ENCODE measurements around the gene ACOXL.

The ACOXL gene

GRCh38 chr2:110906613-110907298 lies 174.4 kb downstream of the ACOXL start:
- DNase-seq (ENCODE audit: low read depth in 3 of 3, low spot score in 1 of 3): no peak

GRCh38 chr2:110909501-110909900 lies 177.1 kb downstream of the ACOXL start:
- no peak for DNase-seq (ENCODE audit: low read depth in 3 of 3, low spot score in 1 of 3)

DNA sequence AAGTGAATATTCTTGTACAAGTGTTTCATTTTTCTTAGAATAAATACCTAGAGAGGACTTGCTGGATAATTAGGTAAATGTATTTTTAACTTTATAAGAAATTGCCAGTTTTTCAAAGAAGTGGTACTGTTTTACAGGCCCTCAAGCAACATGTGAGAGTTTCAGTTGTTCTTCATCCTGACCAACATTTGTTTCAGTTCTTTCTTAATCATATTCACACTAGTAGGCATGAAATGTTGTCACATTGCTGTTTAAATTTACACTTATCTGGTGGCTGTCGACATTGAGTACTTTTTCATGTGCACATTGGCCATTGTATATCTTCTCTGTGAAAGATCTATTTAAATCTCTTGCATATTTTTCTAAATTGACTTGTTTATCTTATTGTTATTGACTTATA lies 178.1 kb downstream of the ACOXL start:
- DNase-seq (ENCODE audit: low read depth in 3 of 3, low spot score in 1 of 3): no peak

DNA sequence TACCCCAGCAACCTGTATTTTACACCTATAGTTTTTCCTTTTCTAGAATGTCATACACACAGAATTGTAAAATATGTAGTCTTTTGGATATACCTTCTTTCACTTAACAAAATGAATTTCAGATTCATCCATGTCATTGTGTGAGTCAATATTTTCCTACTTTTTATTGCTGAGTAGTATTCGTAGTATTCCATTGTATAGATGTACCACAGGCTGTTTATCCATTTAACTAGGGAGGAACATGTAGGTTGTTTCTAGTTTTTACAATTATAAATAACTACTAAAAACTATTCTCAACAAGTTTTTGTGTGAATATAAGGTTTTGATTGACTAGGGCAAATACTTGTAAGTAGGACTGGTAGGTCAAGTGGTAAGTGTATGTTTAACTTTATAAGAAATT lies 187.4 kb downstream of the ACOXL start:
- no peak for DNase-seq (ENCODE audit: low read depth in 3 of 3, low spot score in 1 of 3)

DNA sequence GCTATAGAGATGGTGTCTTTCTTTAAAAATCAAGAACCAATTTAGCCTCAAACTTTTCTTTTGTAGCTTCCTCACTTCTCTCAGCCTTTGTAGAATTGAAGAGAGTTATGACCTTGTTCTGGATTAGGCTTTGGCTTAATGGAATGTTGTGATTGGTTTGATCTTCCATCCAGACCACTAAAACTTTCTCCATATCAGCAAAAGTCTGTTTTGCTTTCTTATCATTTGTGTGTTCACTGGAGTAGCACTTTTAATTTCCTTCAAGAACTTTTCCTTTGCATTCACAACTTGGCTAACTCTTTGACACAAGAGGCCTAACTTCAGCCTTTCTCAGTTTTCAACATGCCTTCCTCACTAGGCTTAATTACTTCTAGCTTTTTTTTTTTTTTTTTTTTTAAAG lies 193.1 kb downstream of the ACOXL start:
- no peak for DNase-seq (ENCODE audit: low read depth in 3 of 3, low spot score in 1 of 3)

- DNase-seq (ENCODE audit: low read depth in 3 of 3, low spot score in 1 of 3): no peak
Observed at GRCh38 chr2:110927526-110927925, 195.2 kb downstream of the ACOXL start.

DNA sequence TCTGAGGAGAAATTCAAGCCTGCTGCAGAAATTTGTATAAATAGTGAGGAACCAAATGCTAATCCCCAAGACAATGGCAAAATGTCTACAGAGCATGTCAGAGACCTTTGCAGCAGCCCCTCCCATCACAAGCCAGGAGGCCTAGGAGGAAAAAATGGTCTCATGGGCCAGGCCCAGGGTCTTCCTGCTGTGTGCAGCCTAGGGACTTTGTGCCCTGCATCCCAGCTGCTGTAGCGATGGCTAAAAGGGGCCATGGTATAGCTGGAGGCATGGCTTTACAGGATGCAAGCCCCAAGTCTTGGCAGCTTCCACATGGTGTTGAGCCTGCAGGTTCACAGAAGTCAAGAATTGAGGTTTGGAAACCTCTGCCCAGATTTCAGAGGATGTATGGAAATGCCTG lies 197.2 kb downstream of the ACOXL start:
- DNase-seq (ENCODE audit: low read depth in 3 of 3, low spot score in 1 of 3): no peak

DNA sequence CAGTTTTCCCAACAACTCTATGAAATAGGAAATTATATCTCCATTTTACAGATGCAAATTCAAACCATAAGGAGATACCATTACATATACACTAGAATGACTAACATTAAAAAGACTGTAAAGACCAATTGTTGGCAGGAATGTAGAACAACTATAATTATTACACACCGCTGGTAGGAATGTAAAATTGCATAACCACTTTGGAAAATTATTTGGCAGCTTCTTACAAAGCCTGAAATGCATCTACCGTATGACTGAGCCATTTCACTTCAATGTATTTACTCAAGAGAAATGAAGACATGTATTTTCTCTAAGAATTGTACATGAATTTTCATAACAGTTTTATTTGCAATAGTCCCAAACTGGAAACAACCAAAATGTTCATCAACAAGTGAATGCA lies 199.3 kb downstream of the ACOXL start:
- no peak for DNase-seq (ENCODE audit: low read depth in 3 of 3, low spot score in 1 of 3)

GRCh38 chr2:110933420-110933819 lies 201.0 kb downstream of the ACOXL start:
- DNase-seq (ENCODE audit: low read depth in 3 of 3, low spot score in 1 of 3): no peak

- no peak for DNase-seq (ENCODE audit: low read depth in 3 of 3, low spot score in 1 of 3)
Observed at GRCh38 chr2:110934948-110935347, 202.6 kb downstream of the ACOXL start.

DNA sequence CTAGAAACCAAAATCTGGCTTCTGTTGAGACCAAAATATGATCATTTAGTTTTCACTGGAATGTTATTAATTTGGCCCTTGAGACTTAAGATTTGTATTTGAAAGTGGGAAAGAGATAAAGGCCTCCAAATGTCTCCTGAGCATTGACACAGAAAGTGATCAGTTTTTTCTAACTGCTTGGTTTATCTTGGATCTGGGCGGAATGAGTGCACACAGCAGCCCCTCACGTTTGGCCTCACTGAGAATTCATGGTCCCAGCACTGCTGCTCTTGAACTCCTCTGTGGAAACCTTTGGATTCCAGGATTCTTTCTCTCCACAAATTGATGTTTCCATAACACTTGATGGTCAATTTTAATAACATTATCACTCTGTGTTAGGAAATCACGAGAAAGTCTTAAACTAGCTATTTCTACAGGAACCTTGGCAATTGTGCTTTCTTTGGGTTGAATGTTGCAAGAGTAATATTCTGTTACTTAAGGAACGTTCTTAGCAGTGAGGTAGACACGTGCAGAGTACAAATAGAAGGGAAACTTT lies 208.1 kb downstream of the ACOXL start:
- DNase-seq (ENCODE audit: low read depth in 3 of 3, low spot score in 1 of 3): no peak

GRCh38 chr2:110941226-110941625 lies 208.9 kb downstream of the ACOXL start:
- DNase-seq (ENCODE audit: low read depth in 3 of 3, low spot score in 1 of 3): no peak

DNA sequence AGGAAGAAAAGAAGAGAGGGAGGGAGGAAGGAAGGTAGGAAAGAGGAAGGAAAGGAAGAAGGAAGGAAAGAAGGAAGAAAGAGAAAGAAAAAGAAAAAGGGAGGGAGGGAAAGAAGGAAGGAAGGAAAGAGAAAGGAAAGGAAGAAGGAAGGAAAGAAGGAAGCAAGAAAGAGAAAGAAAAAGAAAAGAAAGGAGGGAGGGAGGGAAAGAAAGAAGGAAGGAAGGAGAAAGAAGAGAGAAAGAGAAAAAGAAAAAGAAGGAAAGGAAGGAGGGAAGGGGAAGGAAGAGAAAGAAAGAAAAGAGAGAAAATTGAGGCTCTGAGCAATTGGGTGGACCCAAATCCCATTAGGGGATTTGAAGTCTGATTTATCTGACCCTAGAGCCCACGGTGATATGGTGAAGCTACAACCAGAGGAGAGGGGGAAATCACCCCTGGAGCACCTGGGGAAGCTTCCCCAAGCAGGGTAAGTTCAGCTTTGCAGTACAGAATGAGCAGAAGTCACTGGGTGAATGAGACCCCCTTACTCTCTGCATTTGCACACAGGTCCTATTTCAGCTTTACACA lies 210.8 kb downstream of the ACOXL start:
- no peak for DNase-seq (ENCODE audit: low read depth in 3 of 3, low spot score in 1 of 3)

DNA sequence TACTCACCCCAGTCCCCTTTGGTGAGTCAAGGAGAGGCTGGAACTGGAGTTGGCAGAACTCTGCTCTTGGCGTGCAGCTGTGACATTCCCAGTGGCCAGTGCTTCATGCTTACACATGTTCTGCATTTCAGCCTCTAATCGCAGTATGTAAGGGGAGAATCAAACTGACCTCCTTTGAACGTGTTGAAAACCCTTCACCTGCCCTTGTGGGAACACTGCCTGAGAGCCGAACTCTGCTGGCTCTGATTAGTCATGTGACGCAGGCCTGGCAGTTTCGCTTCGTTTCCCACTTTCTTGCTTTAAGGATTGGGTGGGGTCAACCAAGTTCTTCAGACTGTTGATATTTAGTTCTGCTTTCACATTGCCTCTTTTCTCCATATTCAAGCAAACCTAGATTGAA lies 214.5 kb downstream of the ACOXL start:
- DNase-seq (ENCODE audit: low read depth in 3 of 3, low spot score in 1 of 3): no peak

- DNase-seq (ENCODE audit: low read depth in 3 of 3, low spot score in 1 of 3): no peak
Observed at GRCh38 chr2:110948027-110948674, 215.8 kb downstream of the ACOXL start.

DNA sequence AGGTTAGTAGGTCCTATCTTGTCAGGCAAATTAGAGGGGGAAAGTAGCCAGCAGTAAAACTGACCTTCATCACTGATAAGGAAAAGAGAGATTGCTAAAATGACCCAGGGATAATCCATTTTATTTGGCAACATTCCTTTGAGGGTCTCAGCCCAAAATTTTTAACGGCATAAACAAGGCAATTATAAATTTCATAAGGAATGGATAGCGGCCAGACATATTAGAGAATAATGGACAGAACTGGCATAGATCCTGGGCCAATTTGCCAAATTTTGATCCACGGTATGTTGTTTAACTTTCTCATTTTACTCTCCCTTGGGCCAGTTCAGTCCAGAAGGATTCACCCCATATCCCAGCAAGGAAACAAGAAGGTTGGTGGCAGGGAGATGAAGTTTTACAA lies 217.9 kb downstream of the ACOXL start:
- DNase-seq (ENCODE audit: low read depth in 3 of 3, low spot score in 1 of 3): no peak

DNA sequence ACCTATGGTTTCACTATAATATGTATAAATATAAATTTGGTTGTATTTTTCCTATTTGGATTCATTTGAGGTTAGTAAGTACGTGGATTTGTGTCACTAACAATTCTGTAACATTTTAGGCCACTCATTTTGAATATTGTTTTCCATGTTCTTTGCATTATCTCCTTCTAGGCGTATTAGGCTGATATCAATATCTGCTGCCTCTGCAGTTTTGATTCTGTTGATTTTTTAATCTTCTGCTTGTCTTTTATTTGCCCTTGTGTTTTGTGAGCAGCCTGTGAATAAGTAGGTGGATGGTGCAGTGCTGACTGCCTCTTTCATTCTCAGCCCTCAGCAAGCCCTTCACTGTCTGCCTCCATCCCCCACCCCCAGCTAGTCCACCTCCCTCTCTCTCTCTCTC lies 222.7 kb downstream of the ACOXL start:
- no peak for DNase-seq (ENCODE audit: low read depth in 3 of 3, low spot score in 1 of 3)

- no peak for DNase-seq (ENCODE audit: low read depth in 3 of 3, low spot score in 1 of 3)
Observed at GRCh38 chr2:110955556-110955955, 223.2 kb downstream of the ACOXL start.

- DNase-seq (ENCODE audit: low read depth in 3 of 3, low spot score in 1 of 3): no peak
Observed at GRCh38 chr2:110957293-110957692, 224.9 kb downstream of the ACOXL start.

- DNase-seq (ENCODE audit: low read depth in 3 of 3, low spot score in 1 of 3): no peak
Observed at GRCh38 chr2:110958346-110959119, 226.2 kb downstream of the ACOXL start.

DNA sequence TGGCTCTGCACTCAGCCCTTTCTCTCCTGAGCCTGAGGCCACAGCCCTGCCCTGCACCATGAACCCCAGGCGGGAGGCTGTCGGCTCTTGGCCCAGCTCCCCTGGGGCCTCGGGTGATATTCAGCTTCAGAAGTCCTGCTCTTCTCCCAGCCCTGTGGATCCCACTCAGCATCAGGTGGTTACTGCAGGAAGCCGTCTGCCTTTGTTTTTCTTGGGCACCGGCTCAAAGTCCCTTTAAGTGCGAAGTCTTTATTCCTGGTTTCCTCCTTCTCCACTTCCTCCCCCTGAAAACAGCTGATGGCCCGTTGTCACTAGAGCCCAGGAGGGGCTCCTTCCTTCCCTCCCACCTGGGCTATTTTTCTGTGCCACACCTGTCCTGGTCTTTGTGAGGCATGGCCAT lies 226.8 kb downstream of the ACOXL start:
- DNase-seq (ENCODE audit: low read depth in 3 of 3, low spot score in 1 of 3): no peak

GRCh38 chr2:110960281-110960680 lies 227.9 kb downstream of the ACOXL start:
- no peak for DNase-seq (ENCODE audit: low read depth in 3 of 3, low spot score in 1 of 3)

Measured in stimulated activated CD4-positive, alpha-beta T cell treated with anti-CD3 and anti-CD28 coated beads, TNF-alpha, amount 100 ng/mL, for 1 hour (primary cell).